Activated CD4-positive, CD25-positive, alpha-beta regulatory T cell (primary cell): ENCODE data around the gene EXOSC3.
A peak's percentile ranks its signal among the peaks of the same experiment; 100 is the strongest.
"Not testable (repeated sequence)": the region's sequence is repeated elsewhere in the genome, so short reads cannot be mapped to it uniquely, and the experiment has no call there.

Experiments used
- DNase-seq, 4 experiments: peaks; one replicate each; lab custom pipeline; 2025; lab: John Stamatoyannopoulos, UW

The EXOSC3 gene

DNA sequence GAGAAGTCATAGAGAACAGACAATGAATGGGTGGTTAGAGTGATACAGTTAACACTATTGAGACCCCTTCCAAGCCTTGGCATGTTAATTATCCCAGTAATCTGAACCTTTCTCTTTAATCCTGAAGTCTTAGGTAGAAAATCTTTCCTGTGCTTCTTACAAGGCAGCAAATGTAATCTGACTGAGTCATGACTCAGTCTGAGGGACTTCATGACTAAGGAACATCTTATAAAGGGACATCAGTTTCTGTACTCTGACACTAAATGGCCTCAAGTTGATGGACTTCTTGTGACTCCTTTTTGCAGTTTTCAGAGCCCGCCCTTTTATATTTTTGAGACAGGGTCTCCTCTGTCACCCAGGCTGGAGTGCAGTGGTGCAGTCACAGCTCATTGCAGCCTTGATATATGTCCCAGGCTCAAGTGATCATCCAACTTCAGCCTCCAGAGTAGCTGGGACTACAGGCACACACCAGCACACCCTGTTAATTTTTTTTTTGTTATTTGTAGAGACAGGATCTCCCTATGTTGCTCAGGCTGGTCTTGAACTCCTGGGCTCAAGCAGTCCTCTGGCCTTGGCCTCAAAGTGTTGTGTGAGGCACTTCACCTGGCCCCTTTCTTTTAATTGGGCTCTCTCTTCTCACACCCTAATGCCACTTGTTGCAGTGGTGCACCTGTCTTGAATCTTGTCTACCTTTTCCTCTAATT is 9.5 kb downstream of the EXOSC3 start:
- DNase-seq, result no peak

DNA sequence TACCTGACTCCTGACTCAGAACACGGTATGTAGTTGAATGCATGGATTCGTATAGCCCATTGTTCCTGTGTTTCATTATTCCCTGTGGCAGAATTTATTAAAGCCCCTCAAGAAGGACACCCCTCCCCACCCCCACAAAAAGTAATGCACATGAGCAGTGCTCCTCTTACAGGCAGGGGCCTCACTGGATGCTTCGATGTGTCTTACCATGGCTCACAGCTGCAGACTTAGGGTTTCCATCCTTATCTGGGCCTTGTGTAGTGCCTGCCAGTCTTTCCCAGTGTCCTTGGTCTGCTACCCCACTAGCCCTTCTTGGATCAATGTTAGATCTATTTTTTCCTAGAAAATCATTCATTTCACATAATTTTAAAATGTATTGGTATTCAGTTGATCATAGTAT is 14.9 kb downstream of the EXOSC3 start:
- DNase-seq, result no peak

DNA sequence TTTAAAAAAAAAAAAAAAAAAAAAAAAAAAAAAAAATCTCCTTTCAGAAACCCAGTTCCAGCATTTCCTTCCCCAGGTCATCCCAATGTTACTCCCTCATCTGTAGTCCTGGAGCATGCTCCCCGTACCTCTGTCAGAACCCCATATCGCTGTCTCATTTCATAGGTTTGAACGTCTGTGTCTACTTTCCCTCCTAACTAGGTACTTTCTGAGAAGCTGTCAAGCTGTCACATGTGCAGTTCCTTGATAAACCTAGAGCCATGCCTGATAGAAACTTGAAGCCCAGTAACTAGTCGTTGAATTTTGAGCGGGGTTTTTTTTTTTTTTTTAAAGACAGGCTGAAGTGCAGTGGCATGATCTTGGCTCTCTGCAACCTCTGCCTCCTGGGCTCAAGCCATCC is 15.6 kb downstream of the EXOSC3 start:
- DNase-seq, result no peak

DNA sequence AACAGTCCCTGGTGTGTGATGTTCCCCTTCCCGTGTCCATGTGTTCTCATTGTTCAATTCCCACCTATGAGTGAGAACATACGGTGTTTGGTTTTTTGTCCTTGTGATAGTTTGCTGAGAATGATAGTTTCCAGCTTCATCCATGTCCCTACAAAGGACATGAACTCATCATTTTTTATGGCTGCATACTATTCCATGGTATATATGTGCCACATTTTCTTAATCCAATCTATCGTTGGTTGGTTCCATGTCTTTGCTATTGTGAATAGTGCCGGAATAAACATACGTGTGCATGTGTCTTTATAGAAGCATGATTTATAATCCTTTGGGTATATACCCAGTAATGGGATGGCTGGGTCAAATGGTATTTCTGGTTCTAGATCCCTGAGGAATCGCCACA is 19.6 kb downstream of the EXOSC3 start:
- DNase-seq, result not testable (repeated sequence)

DNA sequence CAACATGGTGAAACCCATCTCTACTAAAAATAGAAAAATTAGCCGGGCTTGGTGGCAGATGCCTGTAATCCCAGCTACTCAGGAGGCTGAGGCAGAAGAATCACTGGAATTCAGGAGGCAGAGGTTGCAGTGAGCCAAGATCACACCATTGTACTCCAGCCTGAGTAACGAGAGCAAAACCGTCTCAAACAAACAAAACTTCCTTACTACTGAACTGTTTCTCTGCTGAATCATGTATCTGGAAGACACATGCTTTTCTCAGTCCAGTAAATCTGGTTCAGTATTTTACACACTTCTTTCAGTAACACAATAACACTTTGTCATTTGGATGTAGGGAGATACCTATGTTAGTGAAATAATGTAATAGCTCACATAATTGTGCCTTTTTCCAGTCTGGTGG is 23.4 kb downstream of the EXOSC3 start:
- DNase-seq, result no peak

DNA sequence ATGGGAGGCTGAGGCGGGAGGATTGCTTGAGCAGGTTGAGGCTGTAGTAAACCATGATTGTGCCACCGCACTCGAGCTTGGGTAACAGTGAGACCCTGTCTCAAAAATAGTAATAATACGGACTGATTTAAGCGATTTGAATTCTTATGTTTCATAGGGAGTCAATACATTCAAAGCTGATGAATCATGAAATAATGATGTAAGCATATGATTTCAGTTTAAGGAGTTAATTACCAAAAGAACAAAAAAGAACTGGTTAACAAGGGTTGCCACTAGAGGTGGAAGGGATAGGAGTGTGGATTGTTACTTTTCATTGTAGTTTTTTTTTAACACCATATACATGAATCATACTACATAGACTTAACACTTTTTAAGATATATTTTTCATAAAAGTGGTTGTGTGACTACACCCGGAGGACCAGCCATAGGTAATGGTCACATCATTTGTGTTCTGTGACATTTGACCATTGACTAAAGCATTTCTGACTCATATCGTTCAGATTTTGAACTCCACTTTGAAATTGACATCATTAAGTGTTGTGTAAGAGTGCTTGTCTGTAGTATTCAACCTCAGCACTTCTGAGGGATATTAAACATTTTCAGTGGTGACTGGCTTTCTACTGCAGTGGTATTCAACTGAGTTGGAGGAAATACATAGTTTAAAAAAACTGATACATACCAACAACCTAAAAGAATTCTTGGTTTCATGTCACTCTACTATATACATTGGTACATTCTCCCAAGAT is 24.3 kb downstream of the EXOSC3 start:
- DNase-seq, result no peak

DNA sequence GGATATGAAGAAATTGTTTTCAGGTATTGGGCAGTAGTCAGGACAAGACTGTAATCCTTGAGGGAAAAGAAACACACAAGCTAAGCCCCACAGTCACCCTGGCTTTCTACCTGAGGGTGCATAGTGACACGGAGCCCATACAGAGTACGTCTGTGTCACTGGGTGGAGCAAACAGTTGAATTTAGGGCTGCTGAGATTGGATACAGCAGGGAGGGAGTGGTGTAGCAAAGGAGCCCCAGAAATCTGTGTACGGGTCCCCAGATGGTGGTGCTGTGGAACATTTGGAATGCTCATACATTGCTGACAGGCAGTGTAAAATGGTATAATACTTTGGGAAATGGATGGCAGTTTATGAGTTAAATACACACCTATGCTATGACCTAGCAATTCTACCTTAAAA is 26.1 kb downstream of the EXOSC3 start:
- no peak for DNase-seq

DNA sequence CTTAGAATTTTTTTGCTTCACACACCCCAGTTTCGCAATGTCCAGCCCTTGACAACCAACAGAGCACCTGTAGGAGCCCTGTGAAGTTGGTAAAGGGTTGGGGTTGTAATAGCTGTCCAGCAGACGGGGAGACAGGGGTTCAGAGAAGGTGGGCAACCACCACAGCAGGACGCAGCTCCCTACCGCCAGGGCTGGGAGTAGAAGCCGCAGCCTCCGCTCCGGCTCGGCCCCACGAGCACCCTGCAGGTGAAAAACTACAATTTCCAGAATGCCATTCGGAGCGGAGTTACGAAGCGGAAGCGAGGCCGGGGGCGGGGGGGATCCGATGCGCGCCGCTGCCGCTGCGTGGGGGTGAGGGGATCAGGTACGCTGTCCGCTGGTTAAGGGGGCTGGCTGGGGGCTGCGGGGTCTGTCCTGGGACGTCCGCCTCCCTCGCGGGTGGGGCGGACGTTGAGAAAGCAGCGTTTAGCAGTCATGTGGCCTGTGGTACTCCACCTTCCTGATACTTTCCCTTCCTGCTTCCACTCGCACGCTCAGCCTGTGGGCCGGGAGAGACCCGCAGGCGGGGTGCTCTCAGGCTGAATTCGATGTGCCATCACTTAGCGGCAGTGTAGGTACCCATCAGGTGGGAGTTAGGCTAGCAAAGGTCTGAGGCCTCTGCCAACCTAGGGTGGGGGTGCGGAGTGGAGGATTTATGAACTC is 31.2 kb downstream of the EXOSC3 start, which contains the start of gene TRMT10B:
TSS of gene TRMT10B (plus strand) at position 317 of the 702 bp plus-strand sequence. CDS start 8,127 bp downstream, outside the sequence.
- DNase-seq, result peak; percentile 28 to 48 (median 40)

DNA sequence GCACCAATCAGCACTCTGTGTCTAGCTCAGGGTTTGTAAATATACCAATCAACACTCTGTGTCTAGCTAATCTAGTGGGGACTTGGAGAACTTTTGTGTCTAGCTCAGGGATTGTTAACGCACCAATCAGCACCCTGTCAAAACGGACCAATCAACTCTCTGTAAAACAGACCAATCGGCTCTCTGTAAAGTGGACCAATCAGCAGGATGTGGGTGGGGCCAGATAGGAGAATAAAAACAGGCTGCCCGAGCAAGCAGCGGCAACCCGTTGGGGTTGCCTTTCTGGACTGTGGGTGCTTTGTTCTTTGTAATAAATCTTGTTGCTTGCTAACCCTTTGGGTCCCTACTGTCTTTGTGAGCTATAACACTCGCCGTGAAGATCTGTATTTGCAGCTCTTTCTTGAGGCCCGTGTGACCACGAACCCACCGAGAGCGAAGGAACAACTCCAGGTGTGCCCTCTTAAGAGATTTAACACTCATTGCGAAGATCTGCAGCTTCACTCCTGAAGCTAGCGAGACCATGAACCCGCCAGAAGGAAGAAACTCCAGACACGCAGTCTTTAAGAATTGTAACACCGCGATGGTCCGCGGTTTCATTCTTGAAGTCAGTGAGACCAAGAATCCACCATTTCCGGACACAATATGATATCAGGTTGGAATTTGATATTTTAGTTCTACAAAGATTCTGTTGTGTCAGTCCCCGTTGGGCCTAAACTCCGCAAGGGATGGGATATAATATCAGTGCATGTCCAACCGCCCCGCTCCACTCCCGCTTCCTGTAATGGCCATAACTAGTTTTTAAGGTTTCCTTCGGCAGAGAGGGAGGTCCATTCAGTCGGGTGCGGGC is 32.0 kb downstream of the EXOSC3 start:
- no peak for DNase-seq

DNA sequence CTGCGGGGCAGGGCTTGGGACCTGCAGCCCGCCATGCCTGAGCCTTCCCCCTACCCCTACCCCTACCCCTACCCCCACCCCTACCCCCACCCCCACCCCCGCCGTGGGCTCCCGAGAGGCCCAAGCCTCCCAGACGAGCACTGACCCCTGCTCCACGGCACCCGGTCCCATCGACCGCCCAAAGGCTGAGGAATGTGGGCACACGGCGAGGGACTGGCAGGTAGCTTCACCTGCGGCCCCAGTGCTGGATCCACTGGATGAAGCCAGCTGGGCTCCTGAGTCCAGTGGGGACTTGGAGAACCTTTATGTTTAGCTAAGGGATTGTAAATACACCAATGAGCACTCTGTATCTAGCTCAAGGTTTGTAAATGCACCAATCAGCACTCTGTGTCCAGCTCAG is 32.8 kb downstream of the EXOSC3 start:
- DNase-seq, result not testable (repeated sequence)

DNA sequence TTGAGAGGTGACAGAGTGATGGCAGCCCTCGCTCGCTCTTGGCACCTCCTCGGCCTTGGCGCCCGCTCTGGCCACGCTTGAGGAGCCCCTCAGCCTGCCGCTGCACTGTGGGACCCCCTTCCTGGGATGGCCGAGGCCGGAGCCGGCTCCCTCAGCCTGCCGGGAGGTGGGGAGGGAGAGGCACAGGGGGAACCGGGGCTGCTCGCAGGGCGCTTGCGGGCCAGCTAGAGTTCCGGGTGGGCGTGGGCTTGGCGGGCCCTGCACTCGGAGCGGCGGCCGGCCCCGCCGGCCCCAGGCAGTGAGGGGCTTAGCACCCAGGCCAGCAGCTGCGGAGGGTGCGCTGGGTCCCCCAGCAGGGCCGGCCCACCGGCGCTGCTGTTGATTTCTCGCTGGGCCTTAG is 33.2 kb downstream of the EXOSC3 start:
- not testable (repeated sequence) for DNase-seq

DNA sequence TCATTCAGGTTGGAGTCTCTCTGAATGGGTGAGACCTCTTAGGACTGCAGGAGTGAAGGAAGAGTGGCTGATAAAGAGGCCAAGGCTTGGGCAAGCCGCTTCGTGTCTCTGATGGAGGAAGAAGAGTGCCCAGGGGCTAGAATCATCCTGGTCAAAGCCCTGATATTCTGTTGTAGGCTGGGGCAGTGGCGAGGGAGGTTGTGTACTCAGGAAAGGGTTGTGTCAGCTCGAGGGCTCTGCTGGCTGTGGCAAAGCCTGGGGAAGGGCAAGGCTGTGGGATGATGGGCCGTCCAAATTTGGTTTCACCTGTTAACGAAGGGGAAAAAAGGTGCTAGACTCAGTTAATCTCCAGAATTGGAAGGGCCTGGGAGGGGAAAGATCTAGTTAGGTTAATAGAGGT is 33.7 kb downstream of the EXOSC3 start:
- no peak for DNase-seq

DNA sequence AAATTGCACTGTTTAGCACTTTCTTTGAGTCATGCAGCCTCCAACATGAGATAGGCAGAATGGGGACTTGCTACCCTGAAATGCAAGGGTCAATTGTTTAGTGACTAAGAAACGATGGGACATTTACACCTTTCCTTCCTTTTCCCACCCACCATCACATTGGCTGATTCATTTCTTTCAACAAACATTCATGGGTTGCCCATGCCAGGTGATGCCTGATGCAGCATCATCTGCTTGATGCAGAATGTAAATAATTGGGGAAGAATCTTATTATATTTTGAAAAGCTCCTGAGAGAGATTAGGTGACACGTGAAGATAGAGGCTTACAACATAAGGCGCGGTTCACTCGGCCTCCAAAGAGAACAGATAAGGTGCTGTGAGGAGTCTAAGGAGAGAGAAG is 35.7 kb downstream of the EXOSC3 start:
- DNase-seq, result no peak

DNA sequence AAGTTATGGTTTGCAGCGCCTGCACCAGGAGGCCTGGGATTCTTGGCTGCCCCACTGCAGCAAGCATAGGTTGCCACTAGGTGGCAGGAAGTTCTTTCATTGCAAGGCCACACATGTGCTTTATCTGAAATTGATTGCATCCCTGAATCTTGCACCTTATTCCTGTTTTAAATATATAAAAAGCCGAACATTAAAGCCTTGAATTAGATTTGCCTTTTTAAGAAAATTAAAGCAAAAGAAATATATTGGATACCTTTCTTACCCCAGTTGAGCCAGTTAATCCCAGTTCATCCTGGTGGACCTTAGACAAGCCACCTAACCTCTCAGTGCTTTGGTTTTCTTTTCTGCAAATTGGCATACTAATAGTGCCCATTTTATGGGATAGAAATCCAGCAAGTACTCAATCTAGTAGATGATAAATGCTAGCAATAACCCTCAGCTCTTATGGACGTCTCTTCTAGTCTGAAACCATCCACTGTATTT is 37.6 kb downstream of the EXOSC3 start:
- DNase-seq, result peak in 2 of 4 experiments; percentile 14 to 15

DNA sequence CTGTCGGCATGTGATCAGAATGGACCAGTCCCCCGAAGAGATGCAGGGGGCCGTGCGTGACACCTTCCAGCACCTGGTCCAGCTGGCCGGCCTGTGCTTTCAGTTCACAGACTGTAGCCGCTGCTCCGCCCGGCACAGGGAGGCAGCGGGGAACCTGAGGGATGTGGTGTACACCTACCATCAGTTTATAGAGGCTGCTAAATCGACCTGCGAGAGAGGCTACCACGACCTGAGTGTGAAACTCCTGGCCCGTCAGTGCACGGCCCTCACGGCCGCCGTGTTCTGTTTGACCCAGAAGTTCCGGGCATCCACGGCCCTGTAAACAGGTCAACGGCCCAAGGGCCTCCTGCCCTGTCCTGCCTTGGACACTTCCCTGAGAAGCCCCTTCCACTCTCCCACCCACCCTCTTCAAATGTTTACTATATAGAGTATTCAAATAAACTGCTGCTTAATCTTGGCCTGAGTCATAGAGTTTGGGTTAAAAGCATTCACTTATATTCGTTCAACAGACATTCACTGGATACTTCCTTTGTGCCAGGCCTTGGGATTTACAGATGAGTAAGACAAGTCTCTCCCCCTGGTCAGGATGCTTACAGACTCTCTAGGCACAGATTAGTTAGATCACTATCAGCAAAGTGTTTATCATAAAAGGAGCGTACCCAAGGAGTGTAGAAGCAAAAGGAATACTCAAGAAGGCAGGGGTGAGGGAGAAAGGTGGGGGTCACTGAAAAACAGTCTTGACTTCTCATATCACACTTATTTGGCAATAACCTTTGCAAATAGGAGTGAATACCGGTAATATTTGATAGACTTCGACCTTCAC is 38.2 kb downstream of the EXOSC3 start:
- DNase-seq, result no peak

DNA sequence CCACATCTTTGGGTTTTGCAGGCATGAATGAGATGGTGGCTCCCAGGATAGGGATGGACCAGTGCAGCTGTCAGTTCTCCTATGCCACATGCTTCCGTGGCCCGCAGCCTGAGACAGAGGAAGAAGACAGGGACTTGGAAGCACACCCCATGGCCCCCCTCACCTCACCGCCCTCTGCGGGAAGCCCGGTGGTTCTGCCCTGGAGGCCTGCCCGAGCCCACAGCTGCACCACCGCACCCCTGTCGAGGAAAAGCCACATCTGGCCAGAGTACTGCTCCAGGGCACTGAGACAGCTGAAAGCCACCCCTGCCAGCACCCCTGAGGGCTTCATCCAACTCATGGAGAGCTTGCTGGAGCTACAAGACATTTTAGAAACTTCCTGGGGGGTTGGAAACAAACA is 38.9 kb downstream of the EXOSC3 start:
- no peak for DNase-seq

DNA sequence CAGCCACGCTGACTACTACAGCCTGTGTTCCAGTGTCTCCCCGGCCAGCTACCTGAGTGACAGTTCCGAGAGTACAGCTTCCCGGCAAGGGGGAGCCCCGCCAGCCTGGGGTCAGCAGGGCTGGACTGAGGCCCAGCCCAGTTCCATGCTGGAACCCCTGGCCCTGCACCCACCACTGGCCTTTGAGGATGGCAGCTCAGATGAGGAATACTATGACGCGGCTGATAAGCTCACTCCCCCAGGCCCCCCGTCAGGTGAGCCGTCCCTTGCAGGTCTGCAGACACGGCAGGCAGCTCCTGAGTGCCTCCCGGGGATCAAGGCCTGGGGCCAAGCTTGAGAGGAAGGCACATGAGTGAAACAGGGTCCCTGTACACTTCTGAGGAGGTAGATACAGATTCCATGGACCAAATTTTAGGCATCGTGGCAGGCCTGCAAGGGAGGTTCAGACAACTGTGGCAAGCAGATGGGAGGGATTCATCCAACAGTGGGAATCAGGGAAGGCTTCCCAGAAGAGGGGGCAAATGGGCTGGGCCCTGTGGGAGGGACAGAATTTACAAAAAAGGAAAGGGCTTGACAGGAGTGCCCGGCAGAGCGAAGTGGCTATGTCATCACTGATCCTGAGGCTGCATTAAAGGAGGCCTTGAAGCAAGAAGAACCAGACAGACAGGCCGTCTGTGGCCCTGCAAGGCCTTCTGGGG is 44.1 kb downstream of the EXOSC3 start:
- no peak for DNase-seq

DNA sequence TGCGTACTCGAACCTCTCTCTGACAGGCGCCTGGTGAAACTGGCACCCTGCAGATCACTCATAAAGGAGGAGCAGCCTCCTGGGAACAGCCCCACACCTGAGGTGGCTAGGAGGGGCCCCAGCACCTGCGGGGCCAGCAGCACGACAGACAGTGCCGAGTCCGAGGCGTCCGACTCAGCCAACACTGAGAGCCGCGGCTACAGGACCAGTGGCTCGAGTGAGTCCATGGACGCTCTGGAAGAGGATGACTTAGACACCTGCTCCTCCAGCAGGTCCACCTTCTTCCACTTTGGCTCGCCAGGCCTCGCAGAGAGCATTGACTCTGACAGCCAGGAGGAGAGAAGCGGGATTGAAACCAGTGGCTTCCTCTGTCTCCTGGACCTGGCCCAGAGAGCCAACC is 44.7 kb downstream of the EXOSC3 start:
- no peak for DNase-seq

DNA sequence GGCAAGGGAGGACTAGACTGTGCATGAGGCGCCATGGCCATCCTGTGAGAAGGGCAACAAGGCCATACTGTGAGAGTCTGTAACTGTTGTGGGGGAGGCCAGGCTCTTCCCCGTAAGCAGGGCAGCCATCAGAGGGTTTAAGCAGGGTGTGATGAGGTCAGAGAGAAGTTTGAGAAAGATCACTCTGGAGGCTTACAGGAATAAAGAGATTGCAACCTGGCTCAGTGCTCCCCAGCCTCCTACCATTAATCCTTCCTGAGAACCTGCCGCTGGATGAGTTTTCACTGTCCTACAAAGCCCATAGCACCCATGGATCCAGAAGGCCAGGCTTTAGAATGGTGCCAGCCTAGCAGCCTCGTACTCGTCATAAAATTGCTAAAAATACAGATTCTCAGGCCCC is 45.6 kb downstream of the EXOSC3 start:
- no peak for DNase-seq

DNA sequence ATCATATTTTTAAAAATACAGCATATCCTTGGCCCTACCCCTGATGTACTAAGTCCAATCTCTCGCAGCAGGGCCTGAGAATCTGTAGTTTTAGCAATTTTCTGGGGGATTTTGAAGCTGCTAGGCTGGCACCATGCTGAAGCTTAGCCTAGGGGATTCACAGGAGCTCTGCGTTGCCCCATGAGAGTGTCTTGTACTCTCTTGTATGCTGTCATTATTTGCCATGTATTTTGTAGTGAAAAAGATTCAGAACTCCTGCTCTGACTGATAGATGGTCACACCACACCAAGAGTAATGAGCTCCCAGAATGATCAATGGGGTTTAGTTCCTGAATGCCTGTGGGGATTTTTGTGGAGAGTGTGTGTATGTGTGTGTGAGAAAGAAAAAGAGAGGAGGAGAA is 51.9 kb downstream of the EXOSC3 start:
- no peak for DNase-seq
